HG02938 (cell line): ENCODE results near the gene SMAP2.

Experiments used
- ATAC-seq: cut with Tn5 transposase; IDR thresholded peaks from one replicate; pipeline ENCODE4 v1.9.1; 2021; ENCODE audit warnings: mild to moderate bottlenecking, moderate library complexity; ENCODE audit not compliant: unreplicated experiment

Gene SMAP2

GRCh38 chr1:40389871-40390560 is 16.5 kb downstream of the SMAP2 start:
- ATAC-seq, result no peak

- ATAC-seq, result no peak
Observed at GRCh38 chr1:40390857-40391256, 17.3 kb downstream of the SMAP2 start.

- no peak for ATAC-seq
Observed at GRCh38 chr1:40391688-40392145, 18.2 kb downstream of the SMAP2 start.

- ATAC-seq, result no peak
Observed at GRCh38 chr1:40392221-40392620, 18.7 kb downstream of the SMAP2 start.

- no peak for ATAC-seq
Observed at GRCh38 chr1:40393173-40393572, 19.6 kb downstream of the SMAP2 start.

- no peak for ATAC-seq
Observed at GRCh38 chr1:40394491-40395172, 21.1 kb downstream of the SMAP2 start.

- no peak for ATAC-seq
Observed at GRCh38 chr1:40395190-40396175, 22.0 kb downstream of the SMAP2 start.

- no peak for ATAC-seq
Observed at GRCh38 chr1:40396420-40396819, 22.9 kb downstream of the SMAP2 start.

- ATAC-seq, result no peak
Observed at GRCh38 chr1:40397258-40397657, 23.7 kb downstream of the SMAP2 start.

GRCh38 chr1:40399984-40400704 is 26.6 kb downstream of the SMAP2 start:
- peak; percentile 63 for ATAC-seq

- ATAC-seq, result no peak
Observed at GRCh38 chr1:40401473-40402201, 28.1 kb downstream of the SMAP2 start.

GRCh38 chr1:40404670-40405462 is 31.3 kb downstream of the SMAP2 start:
- ATAC-seq, result no peak

- ATAC-seq, result no peak
Observed at GRCh38 chr1:40405812-40406211, 32.3 kb downstream of the SMAP2 start.

- no peak for ATAC-seq
Observed at GRCh38 chr1:40407453-40407852, 33.9 kb downstream of the SMAP2 start.

GRCh38 chr1:40409467-40409866 is 35.9 kb downstream of the SMAP2 start:
- no peak for ATAC-seq

- no peak for ATAC-seq
Observed at GRCh38 chr1:40411294-40411693, 37.8 kb downstream of the SMAP2 start.

- ATAC-seq, result no peak
Observed at GRCh38 chr1:40411843-40412242, 38.3 kb downstream of the SMAP2 start.

- no peak for ATAC-seq
Observed at GRCh38 chr1:40413527-40414252, 40.2 kb downstream of the SMAP2 start.

GRCh38 chr1:40414331-40414730 is 40.8 kb downstream of the SMAP2 start:
- no peak for ATAC-seq
